Stimulated activated CD4-positive, alpha-beta T cell treated with anti-CD3 and anti-CD28 coated beads, Interleukin-2, amount 100 ng/mL, for 48 hours (primary cell): ENCODE data around the gene TAOK1.

Source experiments
- DNase-seq, 2 donors: peaks; one replicate each; pipeline ENCODE4 v3.0.0-alpha.2; 2020

TAOK1 gene

GRCh38 chr17:29379084-29379991, 10.8 kb upstream of the TAOK1 start:
- DNase-seq = no peak

GRCh38 chr17:29383686-29384085, 6.5 kb upstream of the TAOK1 start:
- no peak for DNase-seq

GRCh38 chr17:29384901-29385300, 5.3 kb upstream of the TAOK1 start:
- DNase-seq = no peak

- DNase-seq = no peak
Measured at GRCh38 chr17:29386760-29387159, 3.4 kb upstream of the TAOK1 start.

GRCh38 chr17:29388937-29389336, 1.2 kb upstream of the TAOK1 start:
- DNase-seq = no peak

- DNase-seq = peak in 1 of 2 donors; percentile 8
Measured at GRCh38 chr17:29390851-29391631, 878 bp downstream of the TAOK1 start.

- DNase-seq = no peak
Measured at GRCh38 chr17:29393436-29393835, 3.3 kb downstream of the TAOK1 start.

- no peak for DNase-seq
Measured at GRCh38 chr17:29394761-29395160, 4.6 kb downstream of the TAOK1 start.

GRCh38 chr17:29396066-29396465, 5.9 kb downstream of the TAOK1 start:
- DNase-seq = no peak

GRCh38 chr17:29399634-29400033, 9.5 kb downstream of the TAOK1 start:
- DNase-seq = no peak

GRCh38 chr17:29400818-29401217, 10.7 kb downstream of the TAOK1 start:
- no peak for DNase-seq

GRCh38 chr17:29401258-29401657, 11.1 kb downstream of the TAOK1 start:
- no peak for DNase-seq

GRCh38 chr17:29407856-29408255, 17.7 kb downstream of the TAOK1 start:
- no peak for DNase-seq

GRCh38 chr17:29409963-29410362, 19.8 kb downstream of the TAOK1 start:
- DNase-seq = no peak

- no peak for DNase-seq
Measured at GRCh38 chr17:29412780-29413565, 22.8 kb downstream of the TAOK1 start.

- DNase-seq = no peak
Measured at GRCh38 chr17:29420128-29420527, 30.0 kb downstream of the TAOK1 start.

GRCh38 chr17:29430275-29430674, 40.1 kb downstream of the TAOK1 start:
- no peak for DNase-seq

GRCh38 chr17:29433541-29433940, 43.4 kb downstream of the TAOK1 start:
- DNase-seq = no peak

- no peak for DNase-seq
Measured at GRCh38 chr17:29434550-29434949, 44.4 kb downstream of the TAOK1 start.

- DNase-seq = no peak
Measured at GRCh38 chr17:29442451-29442850, 52.3 kb downstream of the TAOK1 start.

- no peak for DNase-seq
Measured at GRCh38 chr17:29443041-29443739, 53.0 kb downstream of the TAOK1 start.

GRCh38 chr17:29444589-29444988, 54.4 kb downstream of the TAOK1 start:
- DNase-seq = no peak

- no peak for DNase-seq
Measured at GRCh38 chr17:29445844-29446243, 55.7 kb downstream of the TAOK1 start.
